Sigmoid colon (tissue), 4 donors: Measurements from ENCODE around the gene ZNFX1.

ENCODE experiments used
- CTCF ChIP-seq, 4 experiments: fragments of 450-650 bp in 3 of 4; fragments of 200-600 bp in 1 of 4; IDR thresholded peaks; one replicate each; pipeline ENCODE4 v1.5.1; 2016 to 2019; ENCODE audit warnings: antibody characterized with exemption in 4 of 4, mild to moderate bottlenecking in 3 of 4, moderate library complexity in 2 of 4
- EP300 ChIP-seq, 4 donors: sonication (generic); formaldehyde crosslinking; IDR thresholded peaks; one replicate each; pipeline ENCODE4 v1.6.1; 2017; ENCODE audit warnings: antibody characterized with exemption in 4 of 4
- POLR2A ChIP-seq, 2 donors: fragments of 450-650 bp; IDR thresholded peaks; one replicate each; pipeline ENCODE4 v1.6.1; 2016; ENCODE audit warnings: antibody characterized with exemption in 2 of 2, mild to moderate bottlenecking in 2 of 2, moderate library complexity in 2 of 2
- POLR2AphosphoS5 ChIP-seq, 4 donors: sonication (generic); formaldehyde crosslinking; IDR thresholded peaks; one replicate each; pipeline ENCODE4 v1.6.1; 2017; ENCODE audit warnings: antibody characterized with exemption in 4 of 4

DNA sequence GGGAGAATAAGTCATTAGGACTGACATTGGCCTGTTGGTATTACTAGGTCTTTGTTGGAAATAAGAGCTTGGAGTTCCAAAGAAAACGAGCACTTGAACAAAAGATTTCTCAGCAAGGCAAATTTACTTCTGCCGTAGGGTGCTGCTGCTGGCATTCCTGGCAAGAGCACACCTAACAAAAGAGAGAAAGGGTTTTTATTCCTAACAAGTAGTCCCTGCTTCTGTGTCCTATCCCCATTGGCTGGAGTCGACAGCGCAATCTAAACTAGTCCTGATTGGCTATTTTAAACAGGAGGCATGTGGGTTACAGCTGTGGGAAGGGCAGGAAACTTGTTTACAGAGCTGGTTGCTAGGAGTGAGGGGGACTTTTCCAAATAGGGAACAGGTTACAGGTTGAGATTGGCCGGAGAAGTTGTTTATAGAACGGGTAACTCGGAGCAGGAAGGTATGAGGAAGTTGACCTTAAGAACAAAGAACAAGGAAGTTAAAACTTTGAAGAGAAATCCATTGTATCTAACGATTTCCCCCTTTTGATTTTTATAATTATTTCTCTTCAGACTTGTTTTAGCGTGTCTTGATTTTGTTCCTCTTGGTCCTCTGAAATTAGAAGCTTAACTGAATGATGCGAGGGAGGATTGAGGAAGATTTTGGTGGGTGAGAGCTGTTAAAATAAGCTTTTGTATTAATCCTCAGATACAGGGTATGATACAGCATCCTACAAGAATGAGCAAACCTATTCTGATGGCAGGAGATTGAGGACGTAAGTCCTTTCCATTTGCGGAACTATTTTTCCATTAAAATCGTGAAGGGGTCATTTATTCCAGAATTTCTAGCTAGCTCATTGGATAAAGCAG is 3.4 kb upstream of the ZNFX1 start:
- TF ChIP-seq CTCF (IDR thresholded peaks at IDR 0.05) (no peak), POLR2A (IDR thresholded peaks at IDR 0.05) (no peak), EP300 (IDR thresholded peaks at IDR 0.05) (no peak), POLR2AphosphoS5 (IDR thresholded peaks at IDR 0.05) (no peak)
